KBM-7 (cell line): ENCODE results near the gene ADARB2.

ENCODE experiments used
- DNase-seq: peaks from one replicate; pipeline ENCODE4 v3.0.0-alpha.2; 2015
- in situ Hi-C: fragments of 300-500 bp; cut with MboI; formaldehyde crosslinking; loops from 2 replicates; pipeline ENCODE4 v1.14.3; 2020; ENCODE audit warnings: low sequenced_read_pairs, low pct_unique_long_range_greater_than_20kb, mixed read lengths

ADARB2 gene

DNA sequence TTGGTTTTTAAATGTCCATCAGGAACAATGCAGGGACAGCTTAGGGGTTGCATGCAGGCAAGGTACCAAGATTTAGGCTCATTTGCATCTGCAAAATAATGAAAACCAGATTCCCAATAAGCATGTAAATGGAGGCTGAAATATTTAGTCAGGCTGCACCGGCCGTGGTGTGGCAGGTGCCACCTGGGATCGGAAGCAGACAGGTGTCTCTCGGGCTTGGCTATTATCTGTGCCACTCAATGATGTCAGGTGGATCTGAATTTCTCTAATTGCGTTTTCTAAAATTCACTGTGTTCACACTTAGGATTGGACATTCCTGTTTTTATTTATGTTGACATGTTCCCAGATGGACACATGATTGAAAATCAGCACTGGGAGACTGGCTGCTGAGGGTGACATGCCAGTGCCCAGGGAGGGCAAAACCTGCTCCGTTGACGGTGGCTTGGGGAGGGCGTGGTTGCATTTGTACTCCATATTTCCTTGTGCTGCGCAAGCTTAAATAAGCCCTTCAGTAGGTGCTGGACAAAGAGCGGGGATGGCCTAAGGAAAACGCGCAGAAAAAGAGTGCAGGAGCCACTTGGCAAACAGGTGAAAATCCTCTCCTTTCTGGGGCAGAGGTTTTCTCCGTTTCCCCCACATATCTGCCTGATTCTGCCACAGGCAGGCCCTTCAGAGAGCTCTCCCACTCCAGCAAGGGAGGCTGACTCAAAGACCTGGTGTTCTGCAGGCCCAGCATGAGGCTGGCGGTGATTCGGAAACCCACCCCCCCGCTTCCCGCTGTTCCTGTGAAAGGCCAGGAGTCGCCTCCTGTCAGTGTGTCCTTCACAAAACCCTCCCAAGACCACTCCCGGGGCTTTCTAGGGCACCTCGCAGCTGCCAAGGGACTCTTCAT is 538.6 kb downstream of the ADARB2 start:
- no peak for DNase-seq
- in situ Hi-C loops, result no loop called here

DNA sequence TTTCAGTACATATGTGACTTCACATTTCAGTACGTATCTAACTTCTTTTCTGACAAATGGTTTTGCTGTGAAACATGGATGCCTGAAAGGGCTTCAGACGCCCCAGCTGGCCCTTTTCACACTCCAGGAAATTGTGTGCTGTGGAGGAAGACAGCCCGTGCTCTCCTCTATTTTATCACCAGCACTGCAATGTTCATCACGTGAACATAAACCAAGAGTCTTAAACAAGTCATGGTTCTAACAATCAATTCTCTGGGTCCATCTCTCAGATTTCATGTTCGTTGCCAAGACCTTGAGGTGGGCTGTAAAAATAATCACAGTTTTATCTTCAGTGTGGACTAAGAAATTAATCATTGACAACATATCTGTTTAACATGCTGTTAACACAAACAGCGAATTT is 539.9 kb downstream of the ADARB2 start:
- in situ Hi-C loops, result no loop called here
- no peak for DNase-seq

DNA sequence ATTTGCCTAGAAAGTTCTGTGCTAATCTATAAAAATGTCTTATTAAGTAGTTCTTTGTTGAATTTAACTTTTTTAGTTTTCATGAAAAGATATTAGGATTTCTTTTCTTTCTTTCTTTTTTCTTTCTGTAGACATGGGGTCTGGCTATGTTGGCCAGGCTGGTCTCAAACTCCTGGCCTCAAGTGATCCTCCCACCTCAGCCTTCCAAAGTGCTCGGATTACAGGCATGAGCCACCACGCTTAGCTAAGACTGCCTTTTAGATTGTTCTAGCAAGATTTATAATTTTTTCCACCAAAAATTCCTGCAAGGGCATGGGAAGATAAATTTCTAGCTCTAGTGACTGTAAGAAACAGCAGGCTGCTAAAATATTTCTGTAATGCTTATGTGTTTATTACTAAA is 540.7 kb downstream of the ADARB2 start:
- in situ Hi-C loops, result no loop called here
- no peak for DNase-seq

GRCh38 chr10:1195828-1196227 is 541.5 kb downstream of the ADARB2 start:
- in situ Hi-C loops, result no loop called here
- DNase-seq, result no peak

DNA sequence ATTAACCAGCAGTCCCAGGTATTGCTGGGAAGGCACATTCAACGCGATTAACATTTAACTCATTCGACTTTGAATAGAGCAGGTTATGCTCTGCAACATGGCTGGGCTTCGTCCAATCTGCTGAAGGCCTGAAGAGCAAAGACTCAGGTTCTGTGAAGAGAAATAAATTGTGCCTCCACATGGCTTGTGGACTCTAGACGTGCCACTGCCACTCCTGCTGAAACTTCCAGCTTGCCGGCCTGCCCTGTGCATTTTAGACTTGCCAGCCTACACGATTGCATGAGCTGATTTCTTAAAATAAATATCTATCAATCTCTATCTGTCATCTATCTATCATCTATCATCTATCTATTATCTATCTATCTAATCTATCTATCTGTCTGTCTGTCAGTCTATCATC is 543.2 kb downstream of the ADARB2 start:
- in situ Hi-C loops, result no loop called here
- DNase-seq, result no peak

GRCh38 chr10:1193561-1193960 is 543.8 kb downstream of the ADARB2 start:
- in situ Hi-C loops, result no loop called here
- no peak for DNase-seq

DNA sequence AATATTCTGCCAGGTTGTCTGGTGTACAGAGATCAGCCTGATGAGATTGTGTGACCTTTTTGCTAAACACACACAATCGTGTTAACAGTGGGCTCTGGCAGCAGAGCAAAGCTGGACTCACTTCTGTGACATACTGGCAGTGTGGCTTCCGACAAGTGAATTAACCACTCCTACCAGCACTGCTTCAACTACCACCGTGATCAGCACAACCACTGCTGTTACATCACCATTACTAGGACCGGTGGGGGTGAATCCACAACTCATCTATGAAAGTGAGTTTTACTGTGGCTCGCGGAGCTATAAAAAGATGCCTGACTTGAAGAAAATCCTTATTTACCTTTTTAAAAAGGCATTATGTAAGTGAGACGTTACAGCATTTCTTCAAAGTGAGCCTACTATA is 545.6 kb downstream of the ADARB2 start:
- in situ Hi-C loops, result no loop called here
- DNase-seq, result no peak

GRCh38 chr10:1190791-1191490 is 546.4 kb downstream of the ADARB2 start:
- no peak for DNase-seq
- in situ Hi-C loops, result no loop called here

- DNase-seq, result no peak
- in situ Hi-C loops, result no loop called here
Observed at GRCh38 chr10:1190052-1190395, 547.3 kb downstream of the ADARB2 start.

DNA sequence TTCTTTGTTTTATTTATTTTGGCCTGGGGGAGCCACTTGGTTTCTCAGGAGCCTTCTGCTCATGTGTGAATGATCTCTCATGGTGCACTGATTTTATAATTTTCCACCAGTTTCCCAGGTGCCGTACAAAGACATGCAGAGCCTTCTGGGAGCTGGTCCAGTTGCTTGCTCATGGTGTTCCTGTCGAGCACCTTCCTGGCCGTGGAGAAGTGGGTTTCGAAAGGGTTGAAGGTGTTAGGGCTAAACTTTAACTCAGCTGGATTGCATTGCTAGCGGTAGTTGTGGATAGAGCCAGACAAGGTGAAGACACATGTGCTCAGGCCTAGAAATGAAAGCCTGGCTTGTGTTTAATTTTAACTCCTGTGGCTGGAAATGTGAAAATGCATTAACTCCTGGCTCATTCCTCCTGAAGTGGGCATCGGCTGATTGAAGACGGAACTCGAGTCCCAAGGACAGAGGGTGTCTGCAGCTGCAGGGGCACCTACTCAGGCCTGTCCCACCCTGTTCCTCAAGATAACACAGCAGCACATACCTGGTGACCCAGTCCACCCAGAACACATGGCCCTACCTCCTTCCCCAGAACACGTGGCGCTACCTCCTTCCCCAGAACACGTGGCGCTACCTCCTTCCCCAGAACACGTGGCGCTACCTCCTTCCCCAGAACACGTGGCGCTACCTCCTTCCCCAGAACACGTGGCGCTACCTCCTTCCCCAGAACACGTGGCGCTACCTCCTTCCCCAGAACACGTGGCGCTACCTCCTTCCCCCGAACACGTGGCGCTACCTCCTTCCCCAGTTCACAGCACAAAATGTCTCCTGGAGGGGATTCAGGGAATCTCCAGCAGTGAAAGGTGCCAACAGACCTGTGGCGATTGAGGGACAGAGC is 547.9 kb downstream of the ADARB2 start:
- in situ Hi-C loops, result no loop called here
- no peak for DNase-seq

DNA sequence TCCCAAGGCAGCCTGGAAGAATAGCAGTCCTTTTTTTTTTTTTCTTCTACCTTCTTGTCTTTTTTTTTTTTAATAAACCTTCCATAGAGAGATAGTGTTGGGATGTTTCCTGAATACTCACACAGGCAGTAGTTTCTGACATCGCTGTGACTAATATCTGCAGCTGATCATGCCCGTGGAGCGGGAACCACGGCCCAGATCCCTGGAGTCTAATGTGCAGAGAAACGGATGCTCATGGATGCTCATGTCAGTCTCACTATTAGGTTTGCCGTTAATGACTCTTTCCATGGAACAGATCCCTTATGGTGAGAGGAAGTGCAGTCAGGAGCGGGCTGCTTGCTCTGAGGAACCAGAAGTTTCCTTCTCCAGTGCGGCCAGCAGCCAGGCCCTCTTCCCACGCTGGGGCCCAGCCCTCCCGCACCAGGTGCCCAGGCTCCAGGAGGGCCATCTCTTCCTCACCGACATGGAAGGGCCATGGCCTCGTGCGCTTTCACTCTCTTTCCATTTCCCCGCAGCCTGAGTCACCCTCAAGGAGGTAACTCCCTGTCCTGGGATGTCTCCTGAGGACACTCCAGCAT is 548.7 kb downstream of the ADARB2 start:
- no peak for DNase-seq
- in situ Hi-C loops, result no loop called here

- in situ Hi-C loops, result no loop called here
- no peak for DNase-seq
Observed at GRCh38 chr10:1187855-1188557, 549.3 kb downstream of the ADARB2 start.

GRCh38 chr10:1187151-1187854 is 550.0 kb downstream of the ADARB2 start:
- in situ Hi-C loops, result no loop called here
- no peak for DNase-seq

- DNase-seq, result no peak
- in situ Hi-C loops, result no loop called here
Observed at GRCh38 chr10:1186683-1186990, 550.7 kb downstream of the ADARB2 start.

GRCh38 chr10:1185911-1186682 is 551.2 kb downstream of the ADARB2 start:
- in situ Hi-C loops, result no loop called here
- no peak for DNase-seq

DNA sequence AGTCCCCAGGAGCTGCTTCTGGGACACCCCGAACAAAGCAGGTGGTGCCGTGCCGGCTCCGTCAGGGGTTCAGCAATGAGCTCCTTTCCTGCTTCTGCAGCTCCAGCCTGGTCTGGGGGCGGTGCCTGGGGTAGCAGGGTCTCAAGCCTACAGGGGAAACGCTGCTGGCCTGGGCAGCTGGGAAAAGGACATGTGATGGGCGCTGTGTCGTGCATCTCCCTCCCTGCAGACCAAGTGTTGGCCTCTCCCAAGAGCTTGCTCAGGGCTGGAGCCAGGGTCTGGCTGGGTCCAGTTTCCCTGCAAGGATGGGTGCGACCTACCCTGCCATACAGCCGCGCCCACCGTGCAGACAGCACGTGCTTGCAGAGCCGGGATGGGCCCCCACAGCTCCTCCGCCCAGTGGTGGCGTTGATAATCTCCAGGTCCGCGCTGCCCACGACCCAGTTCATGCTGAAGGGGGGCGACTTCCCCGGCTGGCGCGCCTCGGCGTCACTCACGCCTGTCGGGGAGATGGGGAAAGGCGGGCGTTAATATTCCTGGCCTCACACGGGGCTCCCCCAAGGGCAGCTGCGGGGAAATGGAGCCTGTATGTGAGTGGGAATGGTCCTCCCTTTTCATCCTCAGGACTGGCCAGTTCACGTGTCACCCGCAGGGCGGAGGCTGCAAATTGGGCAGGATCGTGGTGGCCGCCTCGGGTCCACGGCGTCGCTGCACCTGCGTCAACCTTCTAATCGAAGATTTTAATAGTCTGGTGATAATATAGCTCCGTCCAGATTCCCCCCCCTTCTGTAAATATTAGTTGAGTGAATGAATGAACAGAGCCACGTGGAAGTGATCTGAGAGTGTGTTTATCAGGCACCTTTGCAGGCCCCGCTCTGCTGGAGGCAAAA is 552.5 kb downstream of the ADARB2 start:
- in situ Hi-C loops, result no loop called here
- no peak for DNase-seq

- no peak for DNase-seq
- in situ Hi-C loops, result no loop called here
Observed at GRCh38 chr10:1183701-1184100, 553.6 kb downstream of the ADARB2 start.
